NCI-H526 (cell line): Measurements from ENCODE around the gene ARF1.
A peak's percentile ranks its signal among the peaks of the same experiment; 100 is the strongest.

ENCODE experiments used
- DNase-seq, 2 experiments: peaks; one replicate each; lab custom pipeline; 2025; lab: John Stamatoyannopoulos, UW

ARF1 gene

GRCh38 chr1:228050571-228051231, 31.8 kb upstream of the ARF1 start:
- no peak for DNase-seq

GRCh38 chr1:228058172-228058948, 24.1 kb upstream of the ARF1 start:
- no peak for DNase-seq

GRCh38 chr1:228058949-228059633, 23.4 kb upstream of the ARF1 start:
- DNase-seq: no peak

- peak; percentile 21 to 78 for DNase-seq
These were observed 22.7 kb upstream of the ARF1 start for GRCh38 chr1:228059634-228060457.

GRCh38 chr1:228060458-228061190, 21.9 kb upstream of the ARF1 start:
- DNase-seq: no peak

GRCh38 chr1:228061411-228062084, 21.0 kb upstream of the ARF1 start:
- DNase-seq: no peak

GRCh38 chr1:228062085-228062791, 20.3 kb upstream of the ARF1 start:
- no peak for DNase-seq

GRCh38 chr1:228062812-228063211, 19.7 kb upstream of the ARF1 start:
- DNase-seq: no peak

GRCh38 chr1:228063251-228064191, 19.0 kb upstream of the ARF1 start:
- DNase-seq: no peak

GRCh38 chr1:228064296-228064695, 18.2 kb upstream of the ARF1 start:
- DNase-seq: no peak

GRCh38 chr1:228064741-228065542, 17.6 kb upstream of the ARF1 start:
- no peak for DNase-seq

GRCh38 chr1:228065543-228066347, 16.8 kb upstream of the ARF1 start:
- no peak for DNase-seq

GRCh38 chr1:228066416-228066815, 16.1 kb upstream of the ARF1 start:
- no peak for DNase-seq

- no peak for DNase-seq
These were observed 15.4 kb upstream of the ARF1 start for GRCh38 chr1:228066891-228067654.

- no peak for DNase-seq
These were observed 14.1 kb upstream of the ARF1 start for GRCh38 chr1:228068359-228068758.

- DNase-seq: no peak
These were observed 12.3 kb upstream of the ARF1 start for GRCh38 chr1:228070173-228070572.

GRCh38 chr1:228070851-228071250, 11.7 kb upstream of the ARF1 start:
- no peak for DNase-seq
